CD4-positive, alpha-beta T cell treated with Interleukin-2 at 100 ng/mL for 4 hours (primary cell): ENCODE data around the gene ONECUT2.

ENCODE experiments used
- DNase-seq: peaks from one replicate; pipeline ENCODE4 v3.0.0-alpha.2; 2020; ENCODE audit warnings: low spot score

Gene ONECUT2

DNA sequence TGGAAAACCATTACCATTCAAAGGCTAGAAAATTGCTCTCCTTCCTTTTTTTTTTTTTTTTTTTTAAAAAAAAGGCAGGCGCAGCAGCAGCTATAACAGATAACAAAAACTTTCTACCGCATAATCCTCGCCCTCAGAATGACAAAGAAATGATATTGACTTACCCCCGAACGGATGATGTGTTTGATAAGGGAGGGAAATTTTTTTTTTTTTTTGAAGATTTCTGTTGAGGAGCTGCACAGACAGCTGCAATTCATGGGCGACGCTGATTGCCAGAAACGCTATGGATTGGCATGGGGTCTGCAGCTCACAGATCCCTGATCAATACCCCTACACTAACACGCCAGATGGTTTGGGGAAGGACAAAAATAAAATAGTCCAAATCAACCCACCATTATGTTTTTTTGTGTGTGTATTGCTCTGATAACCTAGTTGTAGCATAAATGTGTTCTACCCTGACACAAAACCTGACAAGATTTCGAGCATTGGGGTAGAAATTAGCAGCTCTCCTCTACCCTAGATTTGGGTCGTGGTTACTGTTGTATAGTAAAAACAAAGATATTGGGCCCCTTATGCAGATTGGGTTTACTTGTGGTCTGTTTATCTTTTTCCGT is 3.6 kb upstream of the ONECUT2 start:
- DNase-seq: no peak

DNA sequence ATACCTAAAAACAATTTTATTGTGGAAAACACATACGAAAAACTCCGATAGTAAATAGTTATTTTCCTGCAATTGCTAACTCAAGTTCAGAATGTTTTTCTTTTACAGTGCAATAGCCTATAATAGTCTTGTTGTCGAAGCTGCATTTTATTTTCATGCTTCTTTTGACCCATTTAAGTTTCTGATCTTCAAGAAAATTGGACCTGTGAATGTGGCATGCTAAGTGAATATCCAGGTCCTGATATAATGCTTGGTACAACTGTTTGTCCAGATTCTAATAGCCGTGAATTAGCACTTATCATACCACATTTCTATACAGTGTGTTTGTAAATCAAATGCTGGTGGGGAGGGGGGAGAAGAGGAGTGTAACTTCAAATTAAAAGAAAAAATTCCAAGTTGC is 3.0 kb upstream of the ONECUT2 start:
- no peak for DNase-seq

DNA sequence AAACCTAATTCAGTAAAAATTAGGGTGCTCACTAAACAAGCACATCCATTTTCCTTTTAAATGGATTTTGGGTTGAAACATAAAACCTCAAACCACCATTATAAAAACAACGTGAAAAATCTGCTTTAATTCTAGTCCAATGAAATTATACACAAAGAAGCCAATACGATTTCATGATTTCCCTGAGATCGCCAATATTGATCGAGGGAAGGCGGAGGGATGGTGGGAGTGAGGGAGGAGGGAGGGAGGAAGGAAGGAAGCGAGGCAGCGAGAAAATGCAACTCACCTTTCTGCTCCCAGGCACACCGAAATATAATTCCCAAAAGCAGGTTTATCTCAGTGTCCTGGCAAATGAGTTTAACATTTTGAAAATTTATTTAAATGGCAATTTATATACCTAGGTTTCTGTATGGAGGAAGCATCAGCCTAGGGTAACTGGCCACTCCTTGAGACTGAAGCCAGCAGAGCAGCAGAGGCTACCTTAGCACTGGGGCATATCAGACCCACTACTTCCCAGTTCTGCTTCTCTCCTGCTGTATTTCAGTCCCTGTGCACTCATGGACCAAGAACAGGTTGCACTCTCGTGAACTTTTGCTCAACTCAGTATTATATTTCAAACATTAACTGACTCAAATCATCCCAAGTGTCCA is 2.3 kb upstream of the ONECUT2 start:
- no peak for DNase-seq

DNA sequence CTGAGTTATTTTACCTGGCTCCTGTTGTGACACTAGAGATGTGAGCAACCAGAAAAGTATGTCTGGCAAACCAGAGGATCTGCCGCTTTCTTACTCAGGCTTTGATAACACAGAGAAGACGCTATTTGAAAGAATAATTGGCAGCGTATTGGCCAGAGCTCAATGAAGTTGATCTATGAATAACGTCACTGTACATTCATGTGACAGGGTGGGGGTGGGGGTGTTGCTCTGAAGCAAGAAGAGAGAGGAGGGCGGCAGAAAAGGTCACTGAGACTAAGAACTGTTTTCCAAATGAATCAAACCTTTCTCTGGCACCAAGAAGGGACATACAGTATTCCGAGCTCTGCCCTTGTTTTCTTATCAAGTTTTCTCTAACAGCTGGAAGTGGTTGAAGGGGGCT is 1.7 kb upstream of the ONECUT2 start:
- DNase-seq: no peak

DNA sequence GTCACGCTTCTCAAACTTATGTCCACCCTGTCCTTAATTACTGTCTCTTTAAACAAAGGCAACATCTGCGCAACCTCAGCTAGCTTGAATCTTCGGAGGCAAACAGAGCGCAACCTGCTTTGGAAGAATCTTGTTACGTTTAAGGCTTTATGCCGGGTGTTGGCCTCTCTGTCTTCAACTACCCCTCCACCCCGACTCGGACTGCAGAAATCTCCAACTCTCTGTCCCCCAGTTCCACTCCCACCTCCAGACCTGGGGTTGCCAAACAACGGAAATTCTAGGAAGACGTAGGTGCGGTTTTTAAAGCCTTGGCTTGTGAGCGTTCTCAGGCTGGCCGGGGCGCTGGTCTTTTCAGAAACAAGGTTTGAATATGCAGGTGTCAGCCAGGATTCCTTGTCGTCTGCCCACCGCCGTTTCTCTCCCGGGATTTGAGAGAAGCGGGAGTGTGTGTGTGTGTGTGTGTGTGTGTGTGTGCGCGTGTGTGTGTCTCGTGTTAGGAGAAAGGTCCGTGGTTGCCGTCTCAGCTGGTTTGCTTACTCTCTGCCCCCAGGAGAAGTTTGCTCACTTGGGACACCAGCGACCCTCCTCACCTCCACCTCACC is 1.1 kb upstream of the ONECUT2 start:
- no peak for DNase-seq

DNA sequence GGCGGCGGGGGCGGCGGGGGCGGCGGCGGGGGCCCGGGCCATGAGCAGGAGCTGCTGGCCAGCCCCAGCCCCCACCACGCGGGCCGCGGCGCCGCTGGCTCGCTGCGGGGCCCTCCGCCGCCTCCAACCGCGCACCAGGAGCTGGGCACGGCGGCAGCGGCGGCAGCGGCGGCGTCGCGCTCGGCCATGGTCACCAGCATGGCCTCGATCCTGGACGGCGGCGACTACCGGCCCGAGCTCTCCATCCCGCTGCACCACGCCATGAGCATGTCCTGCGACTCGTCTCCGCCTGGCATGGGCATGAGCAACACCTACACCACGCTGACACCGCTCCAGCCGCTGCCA is 644 bp downstream of the ONECUT2 start:
- no peak for DNase-seq

DNA sequence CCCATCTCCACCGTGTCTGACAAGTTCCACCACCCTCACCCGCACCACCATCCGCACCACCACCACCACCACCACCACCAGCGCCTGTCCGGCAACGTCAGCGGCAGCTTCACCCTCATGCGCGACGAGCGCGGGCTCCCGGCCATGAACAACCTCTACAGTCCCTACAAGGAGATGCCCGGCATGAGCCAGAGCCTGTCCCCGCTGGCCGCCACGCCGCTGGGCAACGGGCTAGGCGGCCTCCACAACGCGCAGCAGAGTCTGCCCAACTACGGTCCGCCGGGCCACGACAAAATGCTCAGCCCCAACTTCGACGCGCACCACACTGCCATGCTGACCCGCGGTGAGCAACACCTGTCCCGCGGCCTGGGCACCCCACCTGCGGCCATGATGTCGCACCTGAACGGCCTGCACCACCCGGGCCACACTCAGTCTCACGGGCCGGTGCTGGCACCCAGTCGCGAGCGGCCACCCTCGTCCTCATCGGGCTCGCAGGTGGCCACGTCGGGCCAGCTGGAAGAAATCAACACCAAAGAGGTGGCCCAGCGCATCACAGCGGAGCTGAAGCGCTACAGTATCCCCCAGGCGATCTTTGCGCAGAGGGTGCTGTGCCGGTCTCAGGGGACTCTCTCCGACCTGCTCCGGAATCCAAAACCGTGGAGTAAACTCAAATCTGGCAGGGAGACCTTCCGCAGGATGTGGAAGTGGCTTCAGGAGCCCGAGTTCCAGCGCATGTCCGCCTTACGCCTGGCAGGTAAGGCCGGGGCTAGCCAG is 1.2 kb downstream of the ONECUT2 start:
- DNase-seq: no peak

DNA sequence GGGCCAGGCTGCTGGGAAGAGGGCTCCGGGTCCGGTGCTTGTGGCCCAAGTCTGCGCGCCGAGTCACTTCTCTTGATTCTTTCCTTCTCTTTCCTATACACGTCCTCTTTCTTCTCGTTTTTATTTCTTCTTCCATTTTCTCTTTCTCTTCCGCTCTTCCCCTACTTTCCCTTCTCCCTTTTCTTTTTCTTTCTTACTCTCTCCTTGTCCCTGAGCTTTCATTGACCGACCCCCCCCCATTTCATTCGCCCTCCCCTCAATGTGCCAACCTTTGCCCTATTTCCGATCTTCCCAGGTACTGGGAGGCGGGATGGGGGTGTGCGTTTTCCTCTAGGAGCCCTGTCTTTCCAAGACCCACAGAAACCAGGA is 1.8 kb downstream of the ONECUT2 start:
- DNase-seq: no peak

DNA sequence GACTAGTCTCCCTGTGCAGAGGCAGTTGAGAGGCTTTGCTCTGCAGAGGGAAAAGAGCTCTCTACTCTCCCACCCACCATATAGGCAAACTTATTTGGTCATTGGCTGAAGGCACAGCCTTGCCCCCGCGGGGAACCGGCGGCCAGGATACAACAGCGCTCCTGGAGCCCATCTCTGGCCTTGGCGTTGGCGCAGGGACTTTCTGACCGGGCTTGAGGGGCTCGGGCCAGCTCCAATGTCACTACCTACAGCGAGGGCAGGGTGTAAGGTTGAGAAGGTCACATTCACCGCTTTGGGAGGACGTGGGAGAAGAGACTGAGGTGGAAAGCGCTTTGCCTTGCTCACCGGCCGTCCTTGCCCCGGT is 2.2 kb downstream of the ONECUT2 start:
- no peak for DNase-seq

DNA sequence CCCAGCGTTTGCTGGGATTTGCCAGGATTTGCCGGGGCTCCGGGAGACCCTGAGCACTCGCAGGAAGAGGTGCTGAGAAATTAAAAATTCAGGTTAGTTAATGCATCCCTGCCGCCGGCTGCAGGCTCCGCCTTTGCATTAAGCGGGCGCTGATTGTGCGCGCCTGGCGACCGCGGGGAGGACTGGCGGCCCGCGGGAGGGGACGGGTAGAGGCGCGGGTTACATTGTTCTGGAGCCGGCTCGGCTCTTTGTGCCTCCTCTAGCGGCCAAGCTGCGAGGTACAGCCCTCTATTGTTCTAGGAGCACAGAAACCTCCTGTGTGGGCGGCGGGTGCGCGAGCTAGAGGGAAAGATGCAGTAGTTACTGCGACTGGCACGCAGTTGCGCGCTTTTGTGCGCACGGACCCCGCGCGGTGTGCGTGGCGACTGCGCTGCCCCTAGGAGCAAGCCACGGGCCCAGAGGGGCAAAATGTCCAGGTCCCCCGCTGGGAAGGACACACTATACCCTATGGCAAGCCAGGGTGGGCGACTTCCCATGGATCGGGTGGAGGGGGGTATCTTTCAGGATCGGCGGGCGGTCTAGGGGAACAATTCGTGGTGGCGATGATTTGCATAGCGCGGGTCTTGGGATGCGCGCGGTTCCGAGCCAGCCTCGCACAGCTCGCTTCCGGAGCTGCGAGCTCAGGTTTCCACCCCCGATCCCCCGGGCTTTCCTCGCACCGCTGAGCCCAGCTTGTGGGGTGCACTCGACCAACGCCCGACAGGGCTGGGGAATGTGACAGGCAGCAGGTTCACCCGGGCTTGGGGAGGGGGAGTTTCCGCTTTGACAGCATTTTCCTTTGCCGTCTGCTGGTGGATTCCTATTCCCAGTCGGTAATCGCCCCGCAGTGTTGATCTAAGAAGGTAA is 2.8 kb downstream of the ONECUT2 start:
- DNase-seq: no peak

DNA sequence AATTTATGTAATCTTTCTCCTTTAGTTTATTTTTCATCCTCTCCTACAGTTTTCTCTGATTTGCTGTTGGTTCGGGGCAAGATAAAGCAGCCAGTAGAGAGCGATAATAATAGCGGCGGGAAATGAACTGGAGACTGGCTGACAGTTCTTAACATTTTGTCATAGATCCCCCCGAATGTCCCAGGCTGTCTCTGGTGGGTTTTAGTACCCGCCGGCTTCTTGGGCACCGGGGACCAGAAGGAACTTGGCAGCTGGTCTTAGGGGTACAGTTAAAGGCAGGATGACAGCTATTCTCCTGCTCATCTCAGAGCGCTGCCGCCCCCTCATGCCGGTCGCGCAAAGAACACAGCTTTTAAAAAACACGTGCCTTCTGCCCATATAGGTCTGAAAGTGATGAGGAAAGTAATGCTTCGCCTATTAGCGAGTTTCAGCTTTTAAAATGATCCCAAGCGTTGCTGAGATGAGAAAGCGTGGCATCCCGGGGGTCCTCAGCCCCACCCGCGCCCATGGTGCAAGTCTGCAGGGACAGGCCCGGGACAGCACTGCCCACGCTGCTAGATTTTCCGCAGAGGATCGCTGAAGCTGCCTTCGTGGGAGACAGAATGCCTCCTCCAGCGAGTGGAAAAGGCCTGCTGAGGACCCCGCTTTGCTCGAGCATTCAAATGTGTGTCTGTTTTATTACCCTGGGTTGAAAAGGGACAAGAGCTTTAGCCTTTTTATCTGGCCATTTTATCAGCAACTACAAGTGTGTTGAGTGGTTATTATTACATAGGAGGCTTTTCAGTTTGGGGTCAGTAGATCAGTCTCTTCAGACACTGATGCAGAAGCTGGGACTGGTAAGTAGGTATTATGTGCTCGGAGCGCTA is 3.8 kb downstream of the ONECUT2 start:
- DNase-seq: no peak

DNA sequence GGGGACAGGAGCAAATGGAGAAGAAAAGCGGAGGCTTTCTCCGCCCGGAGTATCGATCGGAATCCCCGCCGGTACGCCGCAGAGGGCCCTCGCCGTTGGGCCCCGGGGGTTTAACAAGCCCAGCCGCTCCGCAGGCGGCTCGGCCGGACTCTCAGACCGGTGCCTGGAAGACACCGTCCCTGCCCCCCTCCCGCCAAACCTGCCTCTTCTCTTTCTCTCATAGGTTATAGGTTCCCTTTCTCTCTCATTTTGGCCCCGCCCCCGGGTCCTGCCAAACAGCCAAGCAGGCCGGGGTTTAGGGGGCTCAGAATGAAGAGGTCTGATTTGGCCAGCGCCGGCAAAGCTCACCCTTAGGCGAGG is 4.4 kb downstream of the ONECUT2 start:
- no peak for DNase-seq

DNA sequence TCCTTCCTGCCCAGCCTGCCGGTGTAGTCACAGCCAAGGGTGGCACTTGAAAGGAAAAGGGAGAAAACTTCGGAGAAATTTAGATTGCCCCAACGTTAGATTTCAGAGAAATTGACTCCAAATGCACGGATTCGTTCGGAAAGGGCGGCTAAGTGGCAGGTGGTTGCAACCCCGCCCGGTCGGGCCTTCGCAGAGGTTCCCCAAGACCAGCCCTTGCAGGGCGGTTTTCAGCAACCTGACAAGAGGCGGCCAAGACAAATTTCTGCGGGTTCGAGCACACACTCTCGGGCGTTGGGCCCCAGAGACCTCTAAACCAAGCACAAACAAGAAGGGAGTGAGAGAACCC is 4.8 kb downstream of the ONECUT2 start:
- DNase-seq: no peak

DNA sequence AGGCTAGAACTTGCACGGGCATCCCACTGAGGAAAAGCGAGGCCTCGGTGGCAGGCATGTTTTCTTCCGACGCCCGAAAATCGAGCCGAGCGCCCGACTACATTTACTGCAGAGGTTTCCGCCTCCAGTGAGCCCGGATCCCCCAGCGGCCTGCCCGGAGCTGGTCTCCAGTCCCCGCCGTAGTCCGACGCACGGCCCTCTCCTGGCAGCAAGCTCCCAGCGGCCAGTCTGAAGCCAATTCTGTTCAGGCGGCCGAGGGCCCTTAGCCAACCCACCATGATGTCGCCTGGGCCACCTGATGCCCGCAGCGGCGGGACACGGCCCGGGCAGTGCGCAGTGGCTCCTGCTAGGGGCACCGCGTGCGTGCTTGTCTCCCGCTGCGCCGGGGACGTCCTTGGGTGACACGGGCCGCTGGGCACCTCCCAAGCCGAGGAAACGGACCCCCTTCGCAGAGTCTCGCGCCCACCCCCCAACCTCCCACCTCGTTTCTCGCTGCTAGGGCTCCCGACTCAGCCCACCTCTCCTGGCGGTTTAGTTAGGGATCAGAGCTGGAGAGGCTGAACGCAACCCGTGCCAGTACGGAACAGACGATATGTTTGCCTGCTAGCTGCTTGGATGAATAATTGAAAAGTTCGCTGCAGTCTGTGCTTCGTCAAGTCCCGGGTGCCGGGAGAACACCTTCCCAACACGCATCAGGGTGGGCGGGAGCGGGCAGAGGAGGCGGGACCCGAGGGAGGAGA is 5.3 kb downstream of the ONECUT2 start:
- DNase-seq: no peak

DNA sequence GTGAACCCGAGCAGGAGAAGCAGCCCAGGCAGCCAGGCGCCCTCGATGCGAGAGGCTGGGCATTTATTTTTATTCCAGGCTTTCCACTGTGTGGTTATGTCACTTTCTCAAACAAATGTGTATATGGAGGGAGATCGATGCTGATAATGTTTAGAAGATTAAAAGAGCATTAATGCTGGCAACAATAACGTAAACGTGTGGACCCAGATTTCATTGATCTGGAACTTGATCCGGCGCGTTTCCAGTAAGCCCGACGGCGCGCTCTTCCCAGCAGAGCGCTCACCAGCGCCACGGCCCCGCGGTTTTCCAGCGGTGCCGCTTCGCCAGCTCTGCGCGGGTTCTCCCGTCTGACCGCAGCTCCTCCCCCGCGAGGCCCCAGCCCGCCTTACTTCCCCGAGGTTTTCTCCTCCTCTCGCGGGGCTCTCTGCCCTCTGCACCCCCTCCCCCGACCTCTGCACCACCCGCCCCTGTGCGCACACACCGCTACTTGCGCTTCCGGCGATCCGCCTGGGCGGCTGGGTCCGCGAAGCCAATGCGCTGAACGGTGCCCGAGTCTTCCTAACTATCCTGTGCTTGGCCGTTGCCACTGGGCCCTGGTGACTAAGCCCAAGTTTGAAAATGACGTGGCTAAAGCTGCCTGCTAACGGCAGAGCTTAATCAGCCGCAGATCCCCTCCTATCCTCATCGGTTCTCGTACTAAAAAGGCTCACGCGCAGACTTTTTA is 6.1 kb downstream of the ONECUT2 start:
- no peak for DNase-seq

DNA sequence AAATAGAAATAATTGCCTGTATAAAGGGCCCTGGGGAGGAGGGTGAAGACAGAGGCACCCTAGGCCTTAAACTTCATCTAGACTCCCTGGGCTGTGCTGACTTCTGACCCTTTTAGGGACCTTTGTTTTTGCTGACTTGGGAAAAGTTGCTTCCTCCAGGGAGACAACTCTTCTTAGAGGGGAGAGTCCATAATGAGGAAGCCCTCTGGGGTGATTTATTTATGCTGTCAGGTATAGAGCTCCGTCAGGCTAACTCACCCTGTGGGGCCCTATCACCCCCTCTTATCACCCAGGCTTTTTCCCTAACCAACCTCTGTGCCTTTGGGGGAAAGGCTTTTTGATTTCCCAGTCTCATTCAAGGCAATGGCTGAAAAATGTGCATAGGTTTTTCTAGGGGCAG is 8.1 kb downstream of the ONECUT2 start:
- no peak for DNase-seq

DNA sequence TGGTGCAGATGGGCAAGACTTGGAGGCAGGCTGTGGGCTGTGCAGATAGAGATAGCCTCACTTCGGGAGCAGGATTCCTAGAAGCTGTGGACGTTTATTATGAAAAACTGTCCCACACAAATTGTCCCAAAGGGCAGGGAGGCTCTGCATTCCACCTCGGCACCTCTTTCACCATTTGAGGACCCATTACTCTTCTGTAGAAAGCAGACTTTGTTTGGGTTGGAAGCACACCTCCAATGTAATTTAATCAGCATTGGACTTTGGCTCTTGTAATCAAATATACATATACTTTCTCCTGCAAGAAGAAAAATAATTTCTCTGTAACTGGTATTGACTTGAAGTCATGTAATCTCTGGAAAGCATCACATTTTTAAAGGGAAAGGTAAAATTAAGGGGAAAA is 8.5 kb downstream of the ONECUT2 start:
- DNase-seq: no peak

DNA sequence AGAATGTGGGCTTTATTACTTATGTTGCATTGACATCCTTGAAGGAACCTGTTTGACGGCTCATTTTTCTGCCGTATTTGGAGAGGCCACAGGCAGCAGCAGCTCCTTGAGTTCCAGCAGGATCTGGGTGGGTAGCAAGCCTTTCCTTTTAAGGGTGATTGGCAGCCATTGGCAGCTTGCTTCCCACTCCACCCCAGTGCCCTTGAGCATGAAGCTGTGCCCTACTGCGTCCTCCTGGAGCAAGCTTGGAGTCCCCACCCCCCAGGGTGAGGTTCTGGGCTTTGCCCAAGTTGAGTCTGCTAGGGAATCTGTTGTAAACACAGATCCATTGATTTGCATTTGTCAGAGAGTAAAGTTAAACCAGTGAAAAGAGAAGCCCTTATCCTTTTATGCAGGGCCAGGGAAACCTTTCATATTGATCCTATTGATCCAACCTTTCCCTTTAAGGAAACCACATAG is 9.2 kb downstream of the ONECUT2 start:
- no peak for DNase-seq

DNA sequence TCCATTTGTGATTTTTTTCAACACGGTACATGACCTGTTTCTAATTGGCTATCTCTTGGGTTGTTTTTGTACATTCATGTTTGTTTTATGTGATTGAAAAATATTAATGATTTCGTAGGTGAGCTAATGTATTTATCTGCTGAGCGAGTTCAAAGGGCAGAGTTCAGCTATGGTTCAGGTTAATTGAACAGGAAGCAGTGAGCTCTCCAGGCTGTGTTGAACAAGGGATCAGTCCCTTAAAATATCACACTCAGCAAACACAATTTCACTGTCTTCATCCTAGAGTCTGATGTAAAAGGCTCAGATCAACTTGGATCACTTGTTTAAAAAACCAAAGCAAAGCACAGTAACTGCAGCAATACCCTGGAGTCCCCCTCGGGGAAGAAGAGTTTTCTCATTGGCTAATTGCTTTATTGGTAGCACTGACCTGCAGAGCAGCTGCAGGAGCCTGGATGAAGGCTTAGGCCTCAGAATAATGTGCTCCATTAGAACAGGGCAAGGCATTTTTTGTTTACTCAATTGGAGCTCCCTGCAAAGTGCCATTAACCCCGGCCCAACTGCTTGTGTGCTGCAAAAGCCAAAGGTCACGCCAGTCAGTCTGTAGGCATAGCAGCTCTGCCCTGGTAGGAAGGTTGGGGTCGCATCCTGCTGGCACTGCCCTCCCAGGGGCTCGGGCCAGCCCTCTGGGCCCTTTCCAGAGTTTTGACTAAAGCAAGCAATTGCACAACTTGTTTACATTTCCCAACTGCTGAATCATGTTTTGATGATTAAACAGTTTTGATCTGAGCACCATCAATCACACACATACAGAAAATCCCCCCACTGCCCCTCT is 10.5 kb downstream of the ONECUT2 start:
- no peak for DNase-seq
